ENCODE data around the gene ZCWPW1. TPM values are rescaled to one million over a fixed set of nuclear protein-coding genes. Genes with fewer than 3 reads are reported as not detected.
"Not testable (repeated sequence)": the region's sequence is repeated elsewhere in the genome, so short reads cannot be mapped to it uniquely, and the experiment has no call there.

ZCWPW1 gene
- total and polyA plus RNA-seq, 5 donors: 3.5 to 5.3 (median 4.6) TPM

GRCh38 chr7:100369105-100369504, 59.4 kb downstream of the ZCWPW1 start:
- WGBS: 64% methylated on average over 6 of the region's 6 CpGs
- ATAC-seq: peak; percentile 35 to 39
- no peaks in the 10 kb centered on the region for H3K4me1 ChIP-seq (ENCODE audit: control insufficient read depth, insufficient read depth, low read length)

DNA sequence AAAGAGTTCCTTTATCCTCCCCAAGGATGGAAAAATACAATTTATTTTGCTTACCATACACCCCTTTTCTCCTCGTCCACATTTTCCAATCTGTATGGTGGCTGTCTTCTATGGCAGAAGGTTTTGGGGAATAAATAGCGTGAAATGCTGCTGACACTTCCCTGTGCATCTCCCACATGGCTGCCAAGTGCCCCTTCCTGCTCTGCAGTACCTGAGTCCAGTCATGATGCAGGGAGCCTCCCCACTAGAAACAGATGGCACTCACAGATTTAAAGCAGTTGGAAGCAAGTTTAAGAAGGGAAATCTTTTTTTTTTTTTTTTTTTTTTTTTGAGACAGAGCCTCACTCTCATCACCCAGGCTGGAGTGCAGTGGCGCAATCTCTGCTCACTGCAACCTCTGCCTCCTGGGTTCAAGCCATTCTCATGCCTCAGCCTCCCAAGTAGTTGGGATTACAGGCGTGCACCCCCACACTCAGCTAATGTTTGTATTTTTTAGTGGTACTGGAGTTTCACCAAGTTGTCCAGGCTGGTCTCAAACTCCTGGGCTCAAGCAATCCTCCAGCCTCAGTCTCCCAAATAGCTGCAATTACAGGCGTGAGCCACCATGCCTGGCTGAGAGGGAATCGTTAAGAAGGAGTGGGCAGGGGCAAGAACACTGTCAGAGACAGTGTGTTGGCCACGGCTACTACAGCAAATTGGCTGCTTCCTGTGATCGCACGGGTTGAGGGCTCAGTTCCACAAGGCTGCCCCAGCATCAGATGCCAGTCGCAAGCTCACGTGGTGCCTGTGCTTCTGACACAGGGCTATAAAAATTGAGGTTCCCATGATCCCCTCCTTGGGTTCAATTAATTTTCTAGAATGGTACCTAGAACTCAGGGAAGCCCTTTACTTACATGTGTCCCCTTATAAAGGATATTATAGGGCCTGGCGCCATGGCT, 60.6 kb downstream of the ZCWPW1 start:
- 85% methylated on average over 12 of the region's 12 CpGs for WGBS
- DNase-seq: peak in 1 of 3 donors; percentile 50
- Histone ChIP-seq H3K27ac (ENCODE audit: low read length) (no peak overlapping the region), H3K27me3 (ENCODE audit: control insufficient read depth, insufficient read depth) (no peaks in the 10 kb centered on the region), H3K4me1 (ENCODE audit: control insufficient read depth, insufficient read depth, low read length) (no peaks in the 10 kb centered on the region), H3K9me3 (ENCODE audit: control insufficient read depth, low read length) (no peaks in the 10 kb centered on the region), H3K4me3 (ENCODE audit: low read length) (no peak overlapping the region)
- intact Hi-C loops (cut with DNase I): no loop called here
- ATAC-seq: no peak

More at GRCh38 chr7:100369105-100369504, 59.4 kb downstream of the ZCWPW1 start:
- H3K27me3 ChIP-seq (ENCODE audit: control insufficient read depth, insufficient read depth): no peaks in the 10 kb centered on the region
- H3K9me3 ChIP-seq (ENCODE audit: control insufficient read depth, low read length): no peaks in the 10 kb centered on the region
- intact Hi-C loops (cut with DNase I): no loop called here
- H3K4me3 ChIP-seq (ENCODE audit: low read length): no peak overlapping the region
- peak; percentile 63 to 83 (median 78) for DNase-seq
- H3K27ac ChIP-seq (ENCODE audit: low read length): no peak overlapping the region

GRCh38 chr7:100367251-100367620, 61.3 kb downstream of the ZCWPW1 start:
- ATAC-seq (no peak), DNase-seq (peak in 1 of 3 donors; percentile 22)
- 92% methylated on average over 8 of the region's 8 CpGs for WGBS
- Histone ChIP-seq H3K27me3 (ENCODE audit: control insufficient read depth, insufficient read depth) (no peaks in the 10 kb centered on the region), H3K27ac (ENCODE audit: low read length) (no peak overlapping the region), H3K4me3 (ENCODE audit: low read length) (no peak overlapping the region), H3K4me1 (ENCODE audit: control insufficient read depth, insufficient read depth, low read length) (no peaks in the 10 kb centered on the region), H3K9me3 (ENCODE audit: control insufficient read depth, low read length) (no peaks in the 10 kb centered on the region)
- intact Hi-C loops (cut with DNase I): no loop called here

DNA sequence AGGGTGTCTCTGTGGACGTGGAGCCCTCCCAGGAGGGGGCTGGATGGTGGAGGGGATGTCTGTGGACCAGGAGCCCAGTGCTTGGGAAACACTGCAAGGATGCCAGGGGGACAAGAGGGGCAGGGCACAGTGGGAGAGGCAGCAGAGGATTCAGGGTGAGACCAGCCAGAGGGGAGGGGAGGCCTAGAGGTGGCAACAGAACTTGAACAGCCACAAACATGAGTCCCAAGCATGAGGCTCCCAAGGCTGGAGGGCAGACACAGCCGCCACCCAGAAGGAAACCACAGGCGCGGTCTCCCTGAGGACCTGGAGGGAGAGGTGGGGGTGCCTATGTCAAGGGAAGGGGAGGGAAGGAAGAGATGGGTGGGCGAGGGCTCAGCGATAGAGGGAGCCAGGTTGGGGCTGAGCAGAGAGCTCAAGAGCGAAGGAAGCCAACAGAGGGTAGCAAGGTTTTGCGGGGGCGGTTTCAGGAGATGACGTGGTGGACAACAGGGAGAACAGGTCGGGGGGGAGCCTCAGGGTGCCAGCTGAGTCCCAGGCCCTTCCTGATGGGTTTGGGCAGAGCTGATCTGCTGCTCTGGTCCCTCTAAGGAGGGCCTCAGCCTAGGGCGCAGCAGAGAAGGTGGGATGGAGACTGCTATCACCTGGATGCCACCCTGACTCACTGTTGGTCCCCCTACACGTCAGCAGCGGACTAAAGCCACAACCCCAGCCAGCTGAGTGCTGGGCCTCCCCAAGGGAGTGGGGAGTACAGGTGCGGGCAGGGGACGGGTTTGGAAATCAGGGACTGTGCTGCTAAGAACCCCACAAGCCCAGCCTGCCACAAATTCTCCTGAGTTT, 61.9 kb downstream of the ZCWPW1 start:
- Histone ChIP-seq H3K4me1 (ENCODE audit: control insufficient read depth, insufficient read depth, low read length) (no peaks in the 10 kb centered on the region), H3K4me3 (ENCODE audit: low read length) (no peak overlapping the region), H3K9me3 (ENCODE audit: control insufficient read depth, low read length) (no peaks in the 10 kb centered on the region), H3K27me3 (ENCODE audit: control insufficient read depth, insufficient read depth) (no peaks in the 10 kb centered on the region), H3K27ac (ENCODE audit: low read length) (no peak overlapping the region)
- DNase-seq: peak in 1 of 3 donors; percentile 43
- peak in 1 of 2 donors; percentile 6 for ATAC-seq
- WGBS: 87% methylated on average over 16 of the region's 16 CpGs
- intact Hi-C loops (cut with DNase I): no loop called here

DNA sequence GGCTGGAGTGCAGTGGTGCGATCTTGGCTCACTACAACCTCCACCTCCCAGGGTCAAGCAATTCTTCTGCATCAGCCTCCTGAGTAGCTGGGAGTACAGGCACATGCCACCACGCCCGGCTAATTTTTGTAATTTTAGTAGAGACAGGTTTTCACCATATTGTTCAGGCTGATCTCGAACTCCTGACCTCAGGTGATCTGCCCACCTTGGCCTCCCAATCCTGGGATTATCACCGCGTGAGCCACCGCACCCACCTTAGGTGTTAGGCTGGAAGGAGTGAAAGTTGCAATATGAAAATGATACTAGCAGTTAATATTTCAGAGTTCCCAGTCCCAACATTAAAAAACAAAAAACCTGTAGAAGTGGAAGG, 62.5 kb downstream of the ZCWPW1 start:
- H3K4me1 ChIP-seq (ENCODE audit: control insufficient read depth, insufficient read depth, low read length); H3K9me3 ChIP-seq (ENCODE audit: control insufficient read depth, low read length); ATAC-seq; H3K27me3 ChIP-seq (ENCODE audit: control insufficient read depth, insufficient read depth); DNase-seq; H3K27ac ChIP-seq (ENCODE audit: low read length); H3K4me3 ChIP-seq (ENCODE audit: low read length); intact Hi-C loops (cut with DNase I): not testable (repeated sequence)
- 93% methylated on average over 7 of the region's 7 CpGs for WGBS

GRCh38 chr7:100364480-100364879, 64.0 kb downstream of the ZCWPW1 start:
- ATAC-seq (no peak), DNase-seq (no peak)
- Histone ChIP-seq H3K27ac (ENCODE audit: low read length) (no peak overlapping the region), H3K27me3 (ENCODE audit: control insufficient read depth, insufficient read depth) (no peaks in the 10 kb centered on the region), H3K4me3 (ENCODE audit: low read length) (no peak overlapping the region), H3K9me3 (ENCODE audit: control insufficient read depth, low read length) (no peaks in the 10 kb centered on the region), H3K4me1 (ENCODE audit: control insufficient read depth, insufficient read depth, low read length) (no peaks in the 10 kb centered on the region)
- WGBS: 86% methylated on average over 6 of the region's 6 CpGs
- intact Hi-C loops (cut with DNase I): no loop called here

DNA sequence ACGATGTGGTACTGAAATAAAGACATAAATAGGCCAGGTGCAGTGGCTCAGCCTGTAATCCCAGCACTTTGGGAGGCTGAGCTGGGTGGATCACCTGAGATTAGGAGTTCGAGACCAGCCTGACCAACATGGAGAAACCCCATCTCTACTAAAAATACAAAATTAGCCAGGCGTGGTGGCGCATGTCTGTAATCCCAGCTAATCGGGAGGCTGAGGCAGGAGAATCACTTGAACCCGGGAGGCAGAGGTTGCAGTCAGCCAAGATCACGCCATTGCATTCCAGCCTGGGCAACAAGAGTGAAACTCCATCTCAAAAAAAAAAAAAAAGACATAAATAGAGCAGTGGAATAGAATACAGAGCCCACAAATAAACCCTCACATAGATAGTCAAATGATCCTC, 64.7 kb downstream of the ZCWPW1 start:
- WGBS: 98% methylated on average over 7 of the region's 7 CpGs
- H3K4me1 ChIP-seq (ENCODE audit: control insufficient read depth, insufficient read depth, low read length); intact Hi-C loops (cut with DNase I); H3K27ac ChIP-seq (ENCODE audit: low read length); DNase-seq; H3K4me3 ChIP-seq (ENCODE audit: low read length); H3K9me3 ChIP-seq (ENCODE audit: control insufficient read depth, low read length); H3K27me3 ChIP-seq (ENCODE audit: control insufficient read depth, insufficient read depth); ATAC-seq: not testable (repeated sequence)

- Histone ChIP-seq H3K27me3 (ENCODE audit: control insufficient read depth, insufficient read depth) (no peaks in the 10 kb centered on the region), H3K4me1 (ENCODE audit: control insufficient read depth, insufficient read depth, low read length) (no peaks in the 10 kb centered on the region), H3K4me3 (ENCODE audit: low read length) (no peak overlapping the region), H3K9me3 (ENCODE audit: control insufficient read depth, low read length) (no peaks in the 10 kb centered on the region), H3K27ac (ENCODE audit: low read length) (no peak overlapping the region)
- DNase-seq (no peak), ATAC-seq (no peak)
- intact Hi-C loops (cut with DNase I): no loop called here
Measured at GRCh38 chr7:100363098-100363497, 65.4 kb downstream of the ZCWPW1 start.

DNA sequence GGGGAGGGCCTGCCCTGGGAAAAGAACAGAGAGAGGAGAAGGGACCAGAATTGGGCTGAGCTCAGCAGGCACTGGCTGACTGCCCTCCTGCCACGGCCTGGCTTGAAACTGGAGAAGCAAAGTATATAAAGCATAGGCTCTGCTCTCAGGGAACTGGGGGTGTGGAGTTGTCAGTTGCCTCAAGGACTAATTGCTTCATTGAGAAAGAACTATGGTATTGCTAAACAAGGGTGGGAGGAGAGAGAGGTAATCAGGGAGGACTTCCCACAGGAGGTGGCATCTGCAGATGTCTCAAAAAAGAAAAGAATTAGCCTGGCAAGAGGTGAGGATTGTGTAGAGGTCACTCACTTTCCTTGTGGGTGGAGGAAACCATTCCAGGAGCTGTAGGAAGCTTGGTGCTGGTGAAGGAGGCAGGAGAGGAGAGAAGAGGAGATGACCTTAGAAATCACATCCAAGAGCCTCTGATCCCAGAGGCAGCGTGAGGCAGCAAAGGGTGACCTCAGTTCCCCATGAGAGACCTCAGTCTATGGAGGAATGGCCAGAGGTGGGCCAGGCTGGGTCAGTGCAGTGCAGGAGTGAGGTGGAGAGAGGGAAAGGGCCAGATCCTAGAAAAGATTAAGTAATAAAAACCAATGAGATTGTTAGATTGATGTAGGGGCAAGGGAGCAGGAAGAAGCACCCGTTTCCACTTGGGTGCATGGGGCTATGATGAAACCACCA, 68.2 kb downstream of the ZCWPW1 start:
- H3K4me3 ChIP-seq (ENCODE audit: low read length): no peak overlapping the region
- ATAC-seq: no peak
- no peaks in the 10 kb centered on the region for H3K27me3 ChIP-seq (ENCODE audit: control insufficient read depth, insufficient read depth)
- WGBS: 83% methylated on average over 3 of the region's 3 CpGs
- no peaks in the 10 kb centered on the region for H3K9me3 ChIP-seq (ENCODE audit: control insufficient read depth, low read length)
- no peak overlapping the region for H3K27ac ChIP-seq (ENCODE audit: low read length)
- no peaks in the 10 kb centered on the region for H3K4me1 ChIP-seq (ENCODE audit: control insufficient read depth, insufficient read depth, low read length)
- intact Hi-C loops (cut with DNase I): no loop called here
- DNase-seq: peak in 1 of 3 donors; percentile 31

DNA sequence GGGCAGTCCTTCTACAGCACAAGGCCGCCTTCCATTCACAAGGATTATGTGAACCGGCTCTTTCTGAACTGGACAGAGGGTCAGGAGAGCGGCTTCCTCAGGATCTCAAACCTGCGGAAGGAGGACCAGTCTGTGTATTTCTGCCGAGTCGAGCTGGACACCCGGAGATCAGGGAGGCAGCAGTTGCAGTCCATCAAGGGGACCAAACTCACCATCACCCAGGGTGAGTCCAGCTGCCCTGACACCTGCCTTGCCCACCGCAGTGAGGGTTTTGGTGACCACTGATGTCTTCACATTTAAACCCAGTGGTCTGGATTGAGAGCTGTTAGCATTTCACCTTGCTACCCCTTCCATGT, 69.7 kb downstream of the ZCWPW1 start:
- intact Hi-C loops (cut with DNase I): no loop called here
- Histone ChIP-seq H3K27me3 (ENCODE audit: control insufficient read depth, insufficient read depth) (no peaks in the 10 kb centered on the region), H3K4me3 (ENCODE audit: low read length) (no peak overlapping the region), H3K9me3 (ENCODE audit: control insufficient read depth, low read length) (no peaks in the 10 kb centered on the region), H3K27ac (ENCODE audit: low read length) (no peak overlapping the region), H3K4me1 (ENCODE audit: control insufficient read depth, insufficient read depth, low read length) (no peaks in the 10 kb centered on the region)
- WGBS: 96% methylated on average over 8 of the region's 8 CpGs
- peak in 1 of 3 donors; percentile 19 for DNase-seq
- ATAC-seq: no peak

Data from right cardiac atrium (tissue), 5 donors.